MM.1S (cell line): ENCODE measurements around the gene AAR2.

Experiments
- DNase-seq: peaks from one replicate; pipeline ENCODE4 v3.0.0-alpha.2; 2015
- H2AFZ ChIP-seq: fragments of 300-600 bp; sonication (generic); 2 replicates; pipeline ENCODE4 v1.6.0; 2016; ENCODE audit warnings: antibody characterized with exemption, low read length
- H3F3A ChIP-seq: fragments of 300-600 bp; sonication (generic); 2 replicates; pipeline ENCODE4 v1.6.1; 2016; ENCODE audit warnings: mild to moderate bottlenecking, antibody characterized with exemption, low read length, moderate library complexity, mixed read lengths; ENCODE audit not compliant: insufficient read depth
- H3K27ac ChIP-seq: fragments of 300-600 bp; sonication (generic); 2 replicates; pipeline ENCODE4 v1.5.1; 2016; ENCODE audit warnings: mild to moderate bottlenecking, low read length
- H3K27me3 ChIP-seq: fragments of 300-600 bp; sonication (generic); replicated peaks from 2 replicates; pipeline ENCODE4 v1.6.0; 2016; ENCODE audit warnings: low read length; ENCODE audit not compliant: insufficient read depth
- H3K36me3 ChIP-seq: fragments of 300-600 bp; sonication (generic); replicated peaks from 2 replicates; pipeline ENCODE4 v1.6.1; 2016; ENCODE audit warnings: mild to moderate bottlenecking, low read length, mixed read lengths; ENCODE audit not compliant: insufficient read depth
- H3K4me1 ChIP-seq: fragments of 300-600 bp; sonication (generic); 2 replicates; pipeline ENCODE4 v1.6.1; 2016; ENCODE audit warnings: low read length, mixed read lengths
- H3K4me2 ChIP-seq: fragments of 300-600 bp; sonication (generic); 2 replicates; pipeline ENCODE4 v1.6.0; 2016; ENCODE audit warnings: low read depth, low read length
- H3K4me3 ChIP-seq: fragments of 300-600 bp; sonication (generic); 2 replicates; pipeline ENCODE4 v1.5.1; 2016; ENCODE audit warnings: low read length, mixed read lengths
- H3K79me2 ChIP-seq: fragments of 300-600 bp; sonication (generic); 2 replicates; pipeline ENCODE4 v1.6.1; 2016; ENCODE audit warnings: mixed run types, low read length, mixed read lengths
- H3K9ac ChIP-seq: fragments of 300-600 bp; sonication (generic); 2 replicates; pipeline ENCODE4 v1.6.1; 2016; ENCODE audit warnings: low read length, mixed read lengths
- H3K9me2 ChIP-seq: fragments of 300-600 bp; sonication (generic); replicated peaks from 2 replicates; pipeline ENCODE4 v1.6.1; 2016; ENCODE audit warnings: mild to moderate bottlenecking, low read length, mixed read lengths; ENCODE audit not compliant: insufficient read depth
- H3K9me3 ChIP-seq: fragments of 300-600 bp; sonication (generic); replicated peaks from 2 replicates; pipeline ENCODE4 v1.6.1; 2016; ENCODE audit warnings: mild to moderate bottlenecking, low read length, mixed read lengths; ENCODE audit not compliant: insufficient read depth
- H4K20me1 ChIP-seq: fragments of 300-600 bp; sonication (generic); 2 replicates; pipeline ENCODE4 v1.6.1; 2016; ENCODE audit warnings: mild to moderate bottlenecking, low read length, moderate library complexity, mixed read lengths; ENCODE audit not compliant: insufficient read depth
- EZH2 ChIP-seq: fragments of 300-600 bp; sonication (generic); optimal IDR thresholded peaks from 2 replicates; pipeline ENCODE3; 2017; ENCODE audit warnings: low read depth, mild to moderate bottlenecking, antibody characterized with exemption, low read length, mixed read lengths
- EZH2phosphoT487 ChIP-seq: fragments of 300-600 bp; sonication (generic); IDR thresholded peaks from 2 replicates; pipeline ENCODE4 v1.6.1; 2018; ENCODE audit warnings: antibody characterized with exemption, low read length
- TF ChIP-seq, protein P1 (sequence below): fragments of 300-600 bp; sonication (generic); IDR thresholded peaks from 2 replicates; pipeline ENCODE4 v1.5.1; 2016; ENCODE audit warnings: antibody characterized with exemption, low read length, mixed read lengths

AAR2 gene

GRCh38 chr20:36303020-36303595, 66.8 kb downstream of the AAR2 start:
- Histone ChIP-seq H3F3A (no peaks in the 10 kb centered on the region), H3K4me2 (no peak overlapping the region), H4K20me1 (no peaks in the 10 kb centered on the region), H3K27ac (no peak overlapping the region), H3K9me3 (no peaks in the 10 kb centered on the region), H3K4me1 (no peaks in the 10 kb centered on the region), H3K4me3 (no peak overlapping the region), H3K36me3 (no peaks in the 10 kb centered on the region), H3K9me2 (no peaks in the 10 kb centered on the region), H3K9ac (no peak overlapping the region), H3K27me3 (peaks cover 70% of the 10 kb centered on the region), H3K79me2 (no peaks in the 10 kb centered on the region), H2AFZ (no peak overlapping the region)
- TF ChIP-seq EZH2 (no peak), EZH2phosphoT487 (no peak)
- TF ChIP-seq, protein P1, sequence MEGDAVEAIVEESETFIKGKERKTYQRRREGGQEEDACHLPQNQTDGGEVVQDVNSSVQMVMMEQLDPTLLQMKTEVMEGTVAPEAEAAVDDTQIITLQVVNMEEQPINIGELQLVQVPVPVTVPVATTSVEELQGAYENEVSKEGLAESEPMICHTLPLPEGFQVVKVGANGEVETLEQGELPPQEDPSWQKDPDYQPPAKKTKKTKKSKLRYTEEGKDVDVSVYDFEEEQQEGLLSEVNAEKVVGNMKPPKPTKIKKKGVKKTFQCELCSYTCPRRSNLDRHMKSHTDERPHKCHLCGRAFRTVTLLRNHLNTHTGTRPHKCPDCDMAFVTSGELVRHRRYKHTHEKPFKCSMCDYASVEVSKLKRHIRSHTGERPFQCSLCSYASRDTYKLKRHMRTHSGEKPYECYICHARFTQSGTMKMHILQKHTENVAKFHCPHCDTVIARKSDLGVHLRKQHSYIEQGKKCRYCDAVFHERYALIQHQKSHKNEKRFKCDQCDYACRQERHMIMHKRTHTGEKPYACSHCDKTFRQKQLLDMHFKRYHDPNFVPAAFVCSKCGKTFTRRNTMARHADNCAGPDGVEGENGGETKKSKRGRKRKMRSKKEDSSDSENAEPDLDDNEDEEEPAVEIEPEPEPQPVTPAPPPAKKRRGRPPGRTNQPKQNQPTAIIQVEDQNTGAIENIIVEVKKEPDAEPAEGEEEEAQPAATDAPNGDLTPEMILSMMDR, result no peak
- no peak for DNase-seq

- Histone ChIP-seq H3K36me3 (no peaks in the 10 kb centered on the region), H3K9me2 (no peaks in the 10 kb centered on the region), H2AFZ (no peak overlapping the region), H3K4me1 (no peaks in the 10 kb centered on the region), H3K9ac (no peak overlapping the region), H3K27ac (no peak overlapping the region), H3K9me3 (no peaks in the 10 kb centered on the region), H3K4me3 (no peak overlapping the region), H3F3A (no peaks in the 10 kb centered on the region), H3K79me2 (no peaks in the 10 kb centered on the region), H3K4me2 (no peak overlapping the region), H3K27me3 (peaks cover 70% of the 10 kb centered on the region), H4K20me1 (no peaks in the 10 kb centered on the region)
- TF ChIP-seq EZH2 (no peak), EZH2phosphoT487 (no peak)
- TF ChIP-seq, protein P1, result no peak
- DNase-seq, result no peak
Observed at GRCh38 chr20:36303831-36304230, 67.6 kb downstream of the AAR2 start.

- Histone ChIP-seq H3F3A (no peaks in the 10 kb centered on the region), H4K20me1 (no peaks in the 10 kb centered on the region), H3K9me3 (no peaks in the 10 kb centered on the region), H3K4me2 (no peak overlapping the region), H3K27ac (no peak overlapping the region), H3K36me3 (no peaks in the 10 kb centered on the region), H3K9ac (no peak overlapping the region), H3K79me2 (no peaks in the 10 kb centered on the region), H3K9me2 (no peaks in the 10 kb centered on the region), H2AFZ (no peak overlapping the region), H3K27me3 (peaks cover 76% of the 10 kb centered on the region), H3K4me1 (no peaks in the 10 kb centered on the region), H3K4me3 (no peak overlapping the region)
- no peak for DNase-seq
- TF ChIP-seq EZH2 (no peak), EZH2phosphoT487 (no peak)
- TF ChIP-seq, protein P1, result no peak
Observed at GRCh38 chr20:36304786-36305495, 68.7 kb downstream of the AAR2 start.
